Measurements from ENCODE around the gene IRF4.

DNA sequence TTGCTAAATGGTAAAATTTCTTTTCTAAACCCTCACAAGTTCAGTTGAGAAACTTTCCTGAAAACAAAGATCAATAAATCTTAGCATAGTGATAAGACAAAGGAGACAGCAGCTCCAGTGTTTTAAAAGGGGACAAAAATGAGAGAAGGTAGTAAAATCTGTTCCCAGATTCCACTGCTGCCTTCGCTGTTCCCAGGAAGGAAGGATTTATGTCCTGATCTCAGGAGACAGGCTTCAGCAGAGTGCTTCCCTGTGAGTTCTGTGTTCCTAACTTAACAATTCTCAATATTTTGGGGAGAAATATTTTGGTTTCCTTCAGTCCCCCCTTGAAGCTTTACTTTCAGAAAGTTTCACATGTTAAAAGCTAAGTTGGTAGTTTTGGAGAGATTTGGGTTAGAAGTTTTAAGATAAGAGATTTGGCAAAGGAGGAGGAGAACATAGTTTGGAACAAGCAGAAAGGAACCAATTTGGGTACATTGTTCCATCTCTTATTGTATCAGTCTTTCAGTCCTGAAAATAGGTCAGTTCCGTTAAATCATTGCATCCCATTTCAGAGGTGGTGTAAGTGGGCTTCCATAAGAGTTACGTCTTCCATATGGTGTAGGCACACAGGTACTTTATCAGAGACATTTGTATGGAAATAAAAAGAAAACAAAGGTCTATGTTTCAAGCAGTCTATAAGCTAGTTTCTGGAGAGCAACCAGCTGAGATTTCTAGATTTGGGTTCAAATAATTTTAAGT, 20.8 kb downstream of the IRF4 start:
- TF ChIP-seq, protein P1, sequence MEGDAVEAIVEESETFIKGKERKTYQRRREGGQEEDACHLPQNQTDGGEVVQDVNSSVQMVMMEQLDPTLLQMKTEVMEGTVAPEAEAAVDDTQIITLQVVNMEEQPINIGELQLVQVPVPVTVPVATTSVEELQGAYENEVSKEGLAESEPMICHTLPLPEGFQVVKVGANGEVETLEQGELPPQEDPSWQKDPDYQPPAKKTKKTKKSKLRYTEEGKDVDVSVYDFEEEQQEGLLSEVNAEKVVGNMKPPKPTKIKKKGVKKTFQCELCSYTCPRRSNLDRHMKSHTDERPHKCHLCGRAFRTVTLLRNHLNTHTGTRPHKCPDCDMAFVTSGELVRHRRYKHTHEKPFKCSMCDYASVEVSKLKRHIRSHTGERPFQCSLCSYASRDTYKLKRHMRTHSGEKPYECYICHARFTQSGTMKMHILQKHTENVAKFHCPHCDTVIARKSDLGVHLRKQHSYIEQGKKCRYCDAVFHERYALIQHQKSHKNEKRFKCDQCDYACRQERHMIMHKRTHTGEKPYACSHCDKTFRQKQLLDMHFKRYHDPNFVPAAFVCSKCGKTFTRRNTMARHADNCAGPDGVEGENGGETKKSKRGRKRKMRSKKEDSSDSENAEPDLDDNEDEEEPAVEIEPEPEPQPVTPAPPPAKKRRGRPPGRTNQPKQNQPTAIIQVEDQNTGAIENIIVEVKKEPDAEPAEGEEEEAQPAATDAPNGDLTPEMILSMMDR (IDR thresholded peaks at IDR 0.05 in 8 of 11, conservative IDR thresholded peaks at IDR 0.05 in 3 of 11): no peak
- no peak for TF ChIP-seq POLR2A (IDR thresholded peaks at IDR 0.05)
